ENCODE results near the gene ZNF506. TPM values are rescaled to one million over a fixed set of nuclear protein-coding genes. Genes with fewer than 3 reads are reported as not detected.

Gene ZNF506
- total and polyA plus RNA-seq, 2 experiments from 2014 or later: 26.0 to 42.1 TPM

GRCh38 chr19:19847781-19848180 lies 26.2 kb upstream of the ZNF506 start:
- Mint-ChIP-seq H3K4me3 (no peak overlapping the region), H3K9me3 (peaks cover 27% of the 10 kb centered on the region), H3K27me3 (ENCODE audit: insufficient read depth, low read depth, poor library complexity) (peaks cover 6% of the 10 kb centered on the region), H3K36me3 (ENCODE audit: low read depth) (peaks cover 40% of the 10 kb centered on the region), H3K4me1 (no peaks in the 10 kb centered on the region), H3K27ac (no peak overlapping the region)
- H2AFZ ChIP-seq: no peak overlapping the region
- H3K4me1 ChIP-seq (ENCODE audit: insufficient read depth): no peaks in the 10 kb centered on the region
- H3K36me3 ChIP-seq (ENCODE audit: insufficient read depth): peaks cover 15% of the 10 kb centered on the region
- H3K27me3 ChIP-seq (ENCODE audit: insufficient read depth): no peaks in the 10 kb centered on the region
- H4K20me1 ChIP-seq (replicated peaks; ENCODE audit: insufficient read depth): no peaks in the 10 kb centered on the region
- no peak overlapping the region for H3K4me2 ChIP-seq
- DNase-seq (ENCODE audit: low spot score): no peak
- no peaks in the 10 kb centered on the region for H3K79me2 ChIP-seq (replicated peaks; ENCODE audit: insufficient read depth)
- no peak overlapping the region for H3K27ac ChIP-seq (ENCODE audit: low read depth)
- H3F3A ChIP-seq (replicated peaks; ENCODE audit: low read depth): no peaks in the 10 kb centered on the region; the same call in 1 of the 2 replicates
- no peaks in the 10 kb centered on the region for H3K9me2 ChIP-seq (ENCODE audit: insufficient read depth)
- ATAC-seq: no peak
- H3K4me3 ChIP-seq: no peak overlapping the region
- no peak for TF ChIP-seq JUNB (IDR thresholded peaks at IDR 0.05; ENCODE audit: unreplicated experiment)

- H3K27ac Mint-ChIP-seq: no peak overlapping the region
- H3K4me3 Mint-ChIP-seq: no peak overlapping the region
- Histone ChIP-seq H4K20me1 (replicated peaks; ENCODE audit: insufficient read depth) (no peaks in the 10 kb centered on the region), H3K9me2 (ENCODE audit: insufficient read depth) (no peaks in the 10 kb centered on the region; the same call in 1 of the 2 replicates), H3K27me3 (ENCODE audit: insufficient read depth) (no peaks in the 10 kb centered on the region), H3K27ac (ENCODE audit: low read depth) (no peak overlapping the region), H3K4me2 (no peak overlapping the region), H2AFZ (no peak overlapping the region), H3K4me3 (no peak overlapping the region), H3K79me2 (replicated peaks; ENCODE audit: insufficient read depth) (no peaks in the 10 kb centered on the region), H3K36me3 (ENCODE audit: insufficient read depth) (peaks cover 16% of the 10 kb centered on the region), H3F3A (replicated peaks; ENCODE audit: low read depth) (no peaks in the 10 kb centered on the region), H3K4me1 (ENCODE audit: insufficient read depth) (no peaks in the 10 kb centered on the region)
- H3K36me3 Mint-ChIP-seq (ENCODE audit: low read depth): peaks cover 55% of the 10 kb centered on the region
- peaks cover 79% of the 10 kb centered on the region for H3K9me3 Mint-ChIP-seq
- H3K27me3 Mint-ChIP-seq (ENCODE audit: insufficient read depth, low read depth, poor library complexity): no peaks in the 10 kb centered on the region
- DNase-seq (ENCODE audit: low spot score) (no peak), ATAC-seq (no peak)
- H3K4me1 Mint-ChIP-seq: no peaks in the 10 kb centered on the region
- TF ChIP-seq EZH2 (IDR thresholded peaks at IDR 0.05; ENCODE audit: low read depth, unreplicated experiment) (no peak), STAT1 (IDR thresholded peaks at IDR 0.05; ENCODE audit: unreplicated experiment) (no peak), ZNF462 (CRISPR knock-in tag; IDR thresholded peaks at IDR 0.05) (no peak), CTCF (conservative IDR thresholded peaks at IDR 0.05; ENCODE audit: low read depth in 2 of 2) (no peak), POLR2AphosphoS5 (IDR thresholded peaks at IDR 0.05; ENCODE audit: low read depth) (no peak), NANOG (IDR thresholded peaks at IDR 0.05; ENCODE audit: borderline replicate concordance) (no peak), ZNF114 (CRISPR knock-in tag; IDR thresholded peaks at IDR 0.05) (no peak), ETS1 (IDR thresholded peaks at IDR 0.05) (no peak), CREB1 (CRISPR knock-in tag; IDR thresholded peaks at IDR 0.05; ENCODE audit: low read depth) (no peak), EZH2phosphoT487 (IDR thresholded peaks at IDR 0.05; ENCODE audit: unreplicated experiment) (no peak)
Measured at GRCh38 chr19:19835560-19836038, 14.0 kb upstream of the ZNF506 start.

Measured in GM23338 (cell line).